ENCODE data around the gene TNRC6B.

GRCh38 chr22:40161194-40161593 lies 16.5 kb upstream of the TNRC6B start:
- TF ChIP-seq CTCF (IDR thresholded peaks at IDR 0.05) (no peak), POLR2A (IDR thresholded peaks at IDR 0.05) (no peak), EP300 (IDR thresholded peaks at IDR 0.05) (no peak)

Measured in tibial nerve (tissue), 4 donors.